Head of caudate nucleus (tissue), 42 donors: ENCODE results near the gene ATG101.

Experiments used
- DNase-seq, 42 donors: peaks; one replicate each; pipeline versions ENCODE4 v3.0.0 to v3.0.0-alpha.2; 2020 to 2021; ENCODE audit warnings: mixed read lengths in 7 of 42
- intact Hi-C: fragments of 100-400 bp; cut with DNase I; formaldehyde crosslinking; loops from one replicate; pipeline ENCODE4 v1.15.0; 2022

ATG101 gene

DNA sequence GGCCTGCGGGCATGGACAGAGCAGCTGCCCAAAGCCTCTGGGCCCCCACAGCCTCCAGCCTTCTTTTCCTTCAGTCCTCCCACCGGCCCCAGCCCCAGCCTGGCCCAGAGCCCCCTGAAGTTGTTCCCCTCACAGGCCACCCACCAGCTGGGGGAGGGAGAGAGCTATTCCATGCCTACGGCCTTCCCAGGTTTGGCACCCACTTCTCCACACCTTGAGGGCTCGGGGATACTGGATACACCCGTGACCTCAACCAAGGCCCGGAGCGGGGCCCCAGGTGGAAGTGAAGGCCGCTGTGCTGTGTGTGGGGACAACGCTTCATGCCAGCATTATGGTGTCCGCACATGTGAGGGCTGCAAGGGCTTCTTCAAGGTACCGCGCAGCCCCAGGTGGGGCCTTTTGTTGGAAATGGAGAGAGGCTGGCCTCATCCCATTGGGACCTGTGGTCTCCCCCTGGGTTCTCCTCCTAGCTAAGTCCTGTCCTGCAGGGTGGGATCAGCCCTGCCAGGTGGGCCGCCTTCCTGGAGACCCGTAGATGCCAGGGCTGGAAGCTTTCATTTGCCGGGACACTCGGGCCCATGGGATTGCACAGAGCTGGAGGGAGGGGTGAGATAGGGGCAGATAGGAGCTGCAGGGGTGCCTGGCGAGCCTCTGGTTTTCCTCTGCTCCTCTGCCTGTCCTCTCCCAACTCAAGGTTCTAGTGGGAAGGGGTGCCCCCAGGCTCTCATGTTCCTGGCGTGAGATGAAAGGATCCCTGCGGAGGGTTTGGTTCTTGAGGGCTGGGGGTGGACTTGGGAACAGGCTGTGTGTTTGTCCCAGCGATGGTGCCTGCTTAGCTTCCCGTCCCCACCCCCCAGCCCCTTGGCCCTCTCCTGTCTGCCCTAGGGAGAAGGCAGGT lies 14.7 kb upstream of the ATG101 start:
- intact Hi-C loops: no loop called here
- DNase-seq: peak in 2 of 42 donors; percentile 33 to 44

GRCh38 chr12:52055731-52056711 lies 13.8 kb upstream of the ATG101 start:
- intact Hi-C loops: no loop called here
- DNase-seq: peak; percentile 64 to 92 (median 81)

- peak in 1 of 42 donors; percentile 16 for DNase-seq
- intact Hi-C loops: no loop called here
Observed at GRCh38 chr12:52056801-52057637, 12.8 kb upstream of the ATG101 start.

- intact Hi-C loops: no loop called here
- no peak for DNase-seq
Observed at GRCh38 chr12:52057638-52058576, 11.9 kb upstream of the ATG101 start.

GRCh38 chr12:52058631-52059361 lies 11.0 kb upstream of the ATG101 start:
- DNase-seq: peak in 38 of 42 donors; percentile 54 to 84 (median 71)

GRCh38 chr12:52059582-52060497 lies 9.9 kb upstream of the ATG101 start:
- intact Hi-C loops: no loop called here
- peak in 14 of 42 donors; percentile 39 to 74 (median 54) for DNase-seq

More at GRCh38 chr12:52058631-52059361, 11.0 kb upstream of the ATG101 start:
- intact Hi-C loops: no loop called here

DNA sequence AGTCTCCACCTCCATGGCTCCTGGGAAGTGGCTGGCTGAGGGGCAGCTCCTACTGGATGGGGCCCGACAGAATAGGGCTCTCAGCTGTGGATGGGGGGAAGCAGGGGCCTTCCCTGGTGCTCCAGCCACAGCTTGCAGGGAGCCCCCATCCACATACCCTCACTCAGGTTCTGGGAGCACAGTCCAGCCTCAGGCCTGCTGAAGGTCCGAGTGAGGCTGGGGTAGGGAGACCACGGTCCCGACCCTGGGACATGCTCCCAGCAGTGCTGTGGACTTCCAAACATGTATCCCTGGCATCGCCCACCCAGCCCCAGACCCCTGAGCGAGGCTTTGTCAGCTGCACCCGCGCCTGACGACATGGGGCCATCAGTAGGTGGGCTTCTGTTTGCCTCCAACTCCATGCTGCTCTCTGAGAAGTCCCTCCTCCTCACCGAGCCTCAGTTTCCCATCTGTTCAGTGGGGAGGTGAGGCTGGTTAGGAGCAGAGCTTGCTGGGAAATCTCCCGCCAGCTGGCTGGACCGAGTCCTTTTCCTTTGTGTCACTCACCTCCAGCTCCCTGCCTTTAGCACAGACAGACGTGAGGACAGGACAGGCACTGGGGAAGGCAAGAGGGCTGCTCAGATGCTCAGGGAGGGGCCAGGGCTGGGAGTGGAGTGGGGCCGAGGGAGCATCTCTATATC lies 9.1 kb upstream of the ATG101 start:
- intact Hi-C loops: no loop called here
- no peak for DNase-seq

DNA sequence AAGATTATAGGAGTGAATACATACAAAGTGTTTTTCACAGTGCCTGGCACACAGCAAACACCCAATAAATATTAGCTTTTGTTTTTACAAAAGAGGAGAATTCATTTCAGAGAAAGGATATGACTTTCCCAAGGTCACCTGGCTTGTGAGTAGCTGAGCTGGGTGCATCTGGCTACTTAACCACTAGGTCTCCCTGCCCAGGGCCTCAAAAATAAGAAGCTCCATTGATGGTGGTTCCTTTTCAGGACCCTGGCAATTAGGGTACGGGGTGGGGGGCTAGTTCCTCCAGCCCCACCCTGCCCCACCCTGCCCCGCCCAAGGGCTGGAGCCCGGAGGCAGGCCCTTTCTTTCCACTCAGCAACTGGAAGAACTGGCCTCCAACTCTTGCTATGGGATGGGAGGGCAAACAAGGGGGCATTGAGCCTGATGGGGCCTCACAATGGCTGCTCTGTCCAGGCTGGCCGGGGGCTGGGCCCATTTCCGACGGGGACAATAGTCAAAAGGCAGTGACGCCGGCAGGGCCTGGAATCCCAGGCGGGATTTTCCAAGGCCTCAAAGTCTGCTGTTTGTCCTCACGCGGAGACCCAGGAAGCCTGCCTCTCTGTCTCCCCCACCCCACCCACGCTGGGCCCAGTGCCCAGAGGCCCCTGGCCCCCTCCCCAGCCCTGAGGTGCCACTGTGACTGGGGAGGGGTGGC lies 8.2 kb upstream of the ATG101 start:
- intact Hi-C loops: no loop called here
- peak; percentile 80 to 98 (median 93) for DNase-seq

- intact Hi-C loops: no loop called here
- peak in 10 of 42 donors; percentile 31 to 63 (median 50) for DNase-seq
Observed at GRCh38 chr12:52062167-52063081, 7.4 kb upstream of the ATG101 start.

- intact Hi-C loops: no loop called here
Observed at GRCh38 chr12:52063082-52063924, 6.5 kb upstream of the ATG101 start.

GRCh38 chr12:52063981-52064649 lies 5.7 kb upstream of the ATG101 start:
- intact Hi-C loops: no loop called here
- DNase-seq: peak in 16 of 42 donors; percentile 38 to 82 (median 66)

More at GRCh38 chr12:52063082-52063924, 6.5 kb upstream of the ATG101 start:
- peak in 28 of 42 donors; percentile 44 to 81 (median 65) for DNase-seq
